ENCODE results near the gene NKD2. TPM values are rescaled to one million over a fixed set of nuclear protein-coding genes. Genes with fewer than 3 reads are reported as not detected.
"Not testable (repeated sequence)": the region's sequence is repeated elsewhere in the genome, so short reads cannot be mapped to it uniquely, and the experiment has no call there.

NKD2 gene
- total RNA-seq, 1 donor from 2014 or later = 2.2 TPM

GRCh38 chr5:1054018-1054798, 45.6 kb downstream of the NKD2 start:
- DNase-seq (ENCODE audit: extremely low read depth, low read depth, low spot score) = no peak

- DNase-seq (ENCODE audit: extremely low read depth, low read depth, low spot score) = no peak
Observed at GRCh38 chr5:1054799-1055775, 46.5 kb downstream of the NKD2 start.

- no peak for DNase-seq (ENCODE audit: extremely low read depth, low read depth, low spot score)
Observed at GRCh38 chr5:1055896-1056610, 47.5 kb downstream of the NKD2 start.

- DNase-seq (ENCODE audit: extremely low read depth, low read depth, low spot score) = no peak
Observed at GRCh38 chr5:1056611-1057484, 48.2 kb downstream of the NKD2 start.

GRCh38 chr5:1057485-1058082, 49.0 kb downstream of the NKD2 start:
- DNase-seq (ENCODE audit: extremely low read depth, low read depth, low spot score) = no peak

- DNase-seq (ENCODE audit: extremely low read depth, low read depth, low spot score) = no peak
Observed at GRCh38 chr5:1058083-1058945, 49.7 kb downstream of the NKD2 start.

GRCh38 chr5:1058988-1059883, 50.6 kb downstream of the NKD2 start:
- no peak for DNase-seq (ENCODE audit: extremely low read depth, low read depth, low spot score)

GRCh38 chr5:1059884-1060263, 51.3 kb downstream of the NKD2 start:
- DNase-seq (ENCODE audit: extremely low read depth, low read depth, low spot score) = no peak

- no peak for DNase-seq (ENCODE audit: extremely low read depth, low read depth, low spot score)
Observed at GRCh38 chr5:1060535-1060981, 52.0 kb downstream of the NKD2 start.

- not testable (repeated sequence) for DNase-seq (ENCODE audit: extremely low read depth, low read depth, low spot score)
Observed at GRCh38 chr5:1061292-1061691, 52.7 kb downstream of the NKD2 start.

GRCh38 chr5:1061916-1062315, 53.3 kb downstream of the NKD2 start:
- no peak for DNase-seq (ENCODE audit: extremely low read depth, low read depth, low spot score)

- DNase-seq (ENCODE audit: extremely low read depth, low read depth, low spot score) = no peak
Observed at GRCh38 chr5:1062761-1063568, 54.4 kb downstream of the NKD2 start.

GRCh38 chr5:1063661-1064382, 55.2 kb downstream of the NKD2 start:
- DNase-seq (ENCODE audit: extremely low read depth, low read depth, low spot score) = no peak

GRCh38 chr5:1064383-1065142, 56.0 kb downstream of the NKD2 start:
- no peak for DNase-seq (ENCODE audit: extremely low read depth, low read depth, low spot score)

- no peak for DNase-seq (ENCODE audit: extremely low read depth, low read depth, low spot score)
Observed at GRCh38 chr5:1065143-1065750, 56.6 kb downstream of the NKD2 start.

All from glomerular endothelial cell (primary cell).